ENCODE data around the gene ESX1. TPM values are rescaled to one million over a fixed set of nuclear protein-coding genes. Genes with fewer than 3 reads are reported as not detected.

The ESX1 gene
- total and polyA plus RNA-seq, 10 of the 15 experiments (the other 5 are each of a cell fraction or from before 2014, with no cell fraction given): not detected

DNA sequence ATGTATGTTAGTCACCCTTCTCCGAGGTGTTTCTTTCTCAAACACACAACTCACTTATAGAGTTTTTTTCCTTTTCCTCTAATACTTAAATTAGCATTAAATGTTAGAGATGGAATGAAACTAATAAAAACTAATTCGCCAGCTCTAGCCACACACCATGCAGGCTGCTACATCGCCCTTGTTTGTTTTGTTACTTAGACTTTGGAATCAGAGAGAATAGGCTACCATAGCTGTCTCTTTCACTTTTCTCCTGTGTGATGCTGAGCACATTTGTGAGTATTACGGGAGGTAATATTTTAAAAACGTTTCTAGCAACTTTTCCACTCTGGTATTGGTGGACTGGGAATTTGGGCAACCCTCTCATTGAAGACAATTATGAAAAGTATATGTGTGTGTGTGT is 43.5 kb downstream of the ESX1 start:
- RAD21 ChIA-PET (ENCODE audit: unreplicated experiment): interaction anchor here (0.7 kb wide), 1 partner anchor 1630 kb away, joined by 3 read pairs; no protein-coding TSS in a partner anchor
- in situ Hi-C loops (cut with MboI) (no loop called here), intact Hi-C loops (cut with micrococcal nuclease; ENCODE audit: unreplicated experiment) (no loop called here)
- no peaks in the 10 kb centered on the region for H3K36me3 ChIP-seq (ENCODE audit: control insufficient read depth in 2 of 2, insufficient read depth in 2 of 2, low read length in 1 of 2)
- POLR2A ChIA-PET: no interaction called here
- no peak for DNase-seq (ENCODE audit: low read depth, low spot score)
- H3K79me2 ChIP-seq (ENCODE audit: control insufficient read depth, insufficient read depth, low read length): no peaks in the 10 kb centered on the region
- BruUV-seq (replicated peaks): no TSS peak
- CTCF ChIA-PET: interaction anchor here (0.6 kb wide), 1 partner anchor 710 kb away, joined by 3 read pairs; no protein-coding TSS in a partner anchor
- TF ChIP-seq, protein P1, sequence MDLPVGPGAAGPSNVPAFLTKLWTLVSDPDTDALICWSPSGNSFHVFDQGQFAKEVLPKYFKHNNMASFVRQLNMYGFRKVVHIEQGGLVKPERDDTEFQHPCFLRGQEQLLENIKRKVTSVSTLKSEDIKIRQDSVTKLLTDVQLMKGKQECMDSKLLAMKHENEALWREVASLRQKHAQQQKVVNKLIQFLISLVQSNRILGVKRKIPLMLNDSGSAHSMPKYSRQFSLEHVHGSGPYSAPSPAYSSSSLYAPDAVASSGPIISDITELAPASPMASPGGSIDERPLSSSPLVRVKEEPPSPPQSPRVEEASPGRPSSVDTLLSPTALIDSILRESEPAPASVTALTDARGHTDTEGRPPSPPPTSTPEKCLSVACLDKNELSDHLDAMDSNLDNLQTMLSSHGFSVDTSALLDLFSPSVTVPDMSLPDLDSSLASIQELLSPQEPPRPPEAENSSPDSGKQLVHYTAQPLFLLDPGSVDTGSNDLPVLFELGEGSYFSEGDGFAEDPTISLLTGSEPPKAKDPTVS (IDR thresholded peaks at IDR 0.05; ENCODE audit: low read depth, low read length): no peak
- TF ChIP-seq NFXL1 (IDR thresholded peaks at IDR 0.05; ENCODE audit: borderline replicate concordance) (no peak), FOXK2 (IDR thresholded peaks at IDR 0.05) (no peak), WRNIP1 (IDR thresholded peaks at IDR 0.05; ENCODE audit: borderline replicate concordance, low read depth, low read length) (no peak), CREM (IDR thresholded peaks at IDR 0.05; ENCODE audit: low read depth) (no peak), SMARCA5 (IDR thresholded peaks at IDR 0.05) (no peak), EGR1 (IDR thresholded peaks at IDR 0.05; ENCODE audit: borderline replicate concordance in 1 of 2, low read depth in 2 of 2, low read length in 2 of 2) (no peak), ZNF207 (IDR thresholded peaks at IDR 0.05; ENCODE audit: borderline replicate concordance) (no peak)
- H3K27me3 ChIP-seq (replicated peaks in 1 of 2; ENCODE audit: control insufficient read depth in 2 of 2, insufficient read depth in 2 of 2, low read length in 1 of 2): no peaks in the 10 kb centered on the region
- H4K20me1 ChIP-seq (ENCODE audit: control insufficient read depth, insufficient read depth): no peaks in the 10 kb centered on the region
- 31% methylated on average over 5 of the region's 5 CpGs for WGBS (ENCODE audit: insufficient coverage, insufficient replicate concordance, low lambda C conversion rate, missing lambda C conversion rate)
- ATAC-seq: no peak
- H3K4me3 ChIP-seq: no peak overlapping the region
- no peak overlapping the region for H3K4me2 ChIP-seq (ENCODE audit: control insufficient read depth, insufficient read depth)
- SMC1A ChIA-PET (ENCODE audit: uncharacterized antibody, unreplicated experiment): no interaction called here
- no peaks in the 10 kb centered on the region for H3K4me1 ChIP-seq (ENCODE audit: control insufficient read depth, insufficient read depth, low read length)
- no peak overlapping the region for H2AFZ ChIP-seq (ENCODE audit: control insufficient read depth, low read depth, low read length)
- H3K27ac ChIP-seq (ENCODE audit: control insufficient read depth, insufficient read depth): no peak overlapping the region
- no peaks in the 10 kb centered on the region for H3K9me3 ChIP-seq (replicated peaks; ENCODE audit: control insufficient read depth, insufficient read depth, low read length)
- FAIRE-seq: no peak
- H3K9ac ChIP-seq (ENCODE audit: control insufficient read depth, insufficient read depth, low read length): no peak overlapping the region
